WTC11 (cell line): ENCODE results near the gene COL2A1. TPM values are rescaled to one million over a fixed set of nuclear protein-coding genes. Genes with fewer than 3 reads are reported as not detected.

Experiments used
- ATAC-seq: fragments of 200-7000 bp; cut with Tn5 transposase; 2 replicates; pipeline ENCODE4 v1.10.0; 2021; ENCODE audit warnings: mild to moderate bottlenecking, moderate library complexity
- CTCF ChIA-PET: fragments of 300-600 bp; sonication (Branson Sonifier 250); formaldehyde crosslinking; loops from one replicate; lab custom pipeline; 2021; ENCODE audit warnings: antibody characterized with exemption; lab: Charles Lee
- POLR2A ChIA-PET: fragments of 350-600 bp; sonication (Branson Sonifier 250); formaldehyde crosslinking; loops from one replicate; lab custom pipeline; 2021; ENCODE audit warnings: antibody characterized with exemption; lab: Charles Lee
- DNase-seq: peaks from one replicate; pipeline ENCODE4 v3.0.0; 2021; ENCODE audit warnings: low spot score
- H3K27ac Mint-ChIP-seq: 2 replicates; pipeline ENCODE4 v1.8.0; 2021; ENCODE audit warnings: mixed read lengths
- H3K27me3 Mint-ChIP-seq: 2 replicates; pipeline ENCODE4 v1.8.0; 2021; ENCODE audit warnings: low read depth, mild to moderate bottlenecking, moderate library complexity, mixed read lengths
- H3K36me3 Mint-ChIP-seq: 2 replicates; pipeline ENCODE4 v1.8.0; 2021; ENCODE audit warnings: mixed read lengths
- H3K4me1 Mint-ChIP-seq: 2 replicates; pipeline ENCODE4 v1.8.0; 2022; ENCODE audit warnings: mixed read lengths
- H3K4me3 Mint-ChIP-seq: 2 replicates; pipeline ENCODE4 v1.8.0; 2021; ENCODE audit warnings: mild to moderate bottlenecking, moderate library complexity, mixed read lengths
- H3K9me3 Mint-ChIP-seq: 2 replicates; pipeline ENCODE4 v1.8.0; 2021; ENCODE audit warnings: mixed read lengths
- CREB1 ChIP-seq: sonication (generic); formaldehyde crosslinking; IDR thresholded peaks from 2 replicates; pipeline ENCODE4 v1.8.0; 2023; ENCODE audit warnings: mild to moderate bottlenecking, missing genetic modification reagents
- FOXK1 ChIP-seq: sonication (generic); formaldehyde crosslinking; IDR thresholded peaks from 2 replicates; pipeline ENCODE4 v1.8.0; 2022; ENCODE audit warnings: mild to moderate bottlenecking, moderate library complexity, missing genetic modification reagents
- FOXP1 ChIP-seq: sonication (generic); formaldehyde crosslinking; IDR thresholded peaks from 2 replicates; pipeline ENCODE4 v1.8.0; 2022; ENCODE audit warnings: missing genetic modification reagents, mild to moderate bottlenecking, moderate library complexity, borderline replicate concordance
- HMGA2 ChIP-seq: fragments of 250-450 bp; sonication (Bioruptor Pico); IDR thresholded peaks from 2 replicates; pipeline ENCODE4 v1.4.0; 2021; ENCODE audit warnings: mild to moderate bottlenecking, moderate library complexity
- IRF2 ChIP-seq: sonication (generic); formaldehyde crosslinking; IDR thresholded peaks from 2 replicates; pipeline ENCODE4 v1.8.0; 2022; ENCODE audit warnings: low read depth, missing genetic modification reagents, borderline replicate concordance
- NFE2L1 ChIP-seq: sonication (generic); formaldehyde crosslinking; IDR thresholded peaks from 2 replicates; pipeline ENCODE4 v1.8.1; 2023; ENCODE audit warnings: missing genetic modification reagents
- NFYB ChIP-seq: sonication (generic); formaldehyde crosslinking; conservative IDR thresholded peaks from 2 replicates; pipeline ENCODE4 v1.8.0; 2022; ENCODE audit warnings: low read depth, missing genetic modification reagents
- TP53 ChIP-seq: sonication (generic); formaldehyde crosslinking; IDR thresholded peaks from 2 replicates; pipeline ENCODE4 v1.8.1; 2023; ENCODE audit warnings: mild to moderate bottlenecking, missing genetic modification reagents
- ZNF138 ChIP-seq: sonication (generic); formaldehyde crosslinking; conservative IDR thresholded peaks from 2 replicates; pipeline ENCODE4 v1.8.1; 2022; ENCODE audit warnings: mild to moderate bottlenecking, moderate library complexity, missing genetic modification reagents
- ZNF232 ChIP-seq: sonication (generic); formaldehyde crosslinking; IDR thresholded peaks from 2 replicates; pipeline ENCODE4 v1.8.0; 2022; ENCODE audit warnings: mild to moderate bottlenecking, missing genetic modification reagents
- total RNA-seq: library from RNA; stranded (reverse); gene quantifications from 3 replicates; pipeline ENCODE4 v1.2.3, GENCODE V29; 2021
- TF ChIP-seq, protein P1 (sequence below): sonication (generic); formaldehyde crosslinking; IDR thresholded peaks from 2 replicates; pipeline ENCODE4 v1.8.0; 2023; ENCODE audit warnings: mild to moderate bottlenecking, missing genetic modification reagents
- TF ChIP-seq, protein P2 (sequence below): sonication (generic); formaldehyde crosslinking; IDR thresholded peaks from 2 replicates; pipeline ENCODE4 v1.8.0; 2022; ENCODE audit warnings: mild to moderate bottlenecking, missing genetic modification reagents
- TF ChIP-seq, protein P3 (sequence below): sonication (generic); formaldehyde crosslinking; IDR thresholded peaks from 2 replicates; pipeline ENCODE4 v1.8.1; 2023; ENCODE audit warnings: mild to moderate bottlenecking, missing genetic modification reagents
- TF ChIP-seq, protein P4 (sequence below): sonication (generic); formaldehyde crosslinking; conservative IDR thresholded peaks from 2 replicates; pipeline ENCODE4 v1.8.1; 2022; ENCODE audit warnings: mild to moderate bottlenecking, missing genetic modification reagents
- TF ChIP-seq, protein P5 (sequence below): sonication (generic); formaldehyde crosslinking; IDR thresholded peaks from 2 replicates; pipeline ENCODE4 v1.8.1; 2023; ENCODE audit warnings: mild to moderate bottlenecking, missing genetic modification reagents, moderate library complexity
- TF ChIP-seq, protein P6 (sequence below): sonication (generic); formaldehyde crosslinking; IDR thresholded peaks from 2 replicates; pipeline ENCODE4 v1.8.1; 2022; ENCODE audit warnings: mild to moderate bottlenecking, missing genetic modification reagents, moderate library complexity, borderline replicate concordance
- TF ChIP-seq, protein P7 (sequence below): sonication (generic); formaldehyde crosslinking; IDR thresholded peaks from 2 replicates; pipeline ENCODE4 v1.8.1; 2023; ENCODE audit warnings: mild to moderate bottlenecking, missing genetic modification reagents

Gene COL2A1
- total RNA-seq, 1 experiment from 2014 or later = 20.9 TPM

DNA sequence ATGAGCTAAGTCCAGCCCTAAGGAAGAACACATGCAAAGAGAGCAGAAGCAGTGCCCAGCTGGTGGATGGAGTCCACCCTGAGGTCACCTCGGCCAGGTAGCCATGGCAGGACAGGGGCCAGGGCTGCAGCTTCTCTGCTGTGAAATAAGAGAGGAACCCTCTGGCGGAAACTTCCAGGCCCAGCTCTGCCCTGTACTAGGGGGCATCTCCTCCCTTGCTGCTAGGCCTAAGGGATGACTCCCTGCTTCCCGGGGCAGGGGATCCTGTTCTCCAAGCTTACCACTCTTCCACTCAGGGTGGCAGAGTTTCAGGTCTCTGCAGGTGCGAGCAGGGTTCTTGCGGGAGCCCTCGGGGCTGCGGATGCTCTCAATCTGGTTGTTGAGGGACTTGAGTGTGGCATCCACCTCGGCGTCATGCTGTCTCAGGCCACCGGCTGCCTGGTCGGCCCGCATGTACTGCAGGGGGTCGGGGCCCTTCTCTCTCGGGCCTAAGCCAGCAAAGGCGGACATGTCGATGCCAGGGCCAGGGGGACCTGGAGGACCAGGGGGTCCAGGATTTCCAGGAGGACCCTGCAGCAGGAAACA, 29.1 kb downstream of the COL2A1 start (continued):
- TF ChIP-seq, protein P1, sequence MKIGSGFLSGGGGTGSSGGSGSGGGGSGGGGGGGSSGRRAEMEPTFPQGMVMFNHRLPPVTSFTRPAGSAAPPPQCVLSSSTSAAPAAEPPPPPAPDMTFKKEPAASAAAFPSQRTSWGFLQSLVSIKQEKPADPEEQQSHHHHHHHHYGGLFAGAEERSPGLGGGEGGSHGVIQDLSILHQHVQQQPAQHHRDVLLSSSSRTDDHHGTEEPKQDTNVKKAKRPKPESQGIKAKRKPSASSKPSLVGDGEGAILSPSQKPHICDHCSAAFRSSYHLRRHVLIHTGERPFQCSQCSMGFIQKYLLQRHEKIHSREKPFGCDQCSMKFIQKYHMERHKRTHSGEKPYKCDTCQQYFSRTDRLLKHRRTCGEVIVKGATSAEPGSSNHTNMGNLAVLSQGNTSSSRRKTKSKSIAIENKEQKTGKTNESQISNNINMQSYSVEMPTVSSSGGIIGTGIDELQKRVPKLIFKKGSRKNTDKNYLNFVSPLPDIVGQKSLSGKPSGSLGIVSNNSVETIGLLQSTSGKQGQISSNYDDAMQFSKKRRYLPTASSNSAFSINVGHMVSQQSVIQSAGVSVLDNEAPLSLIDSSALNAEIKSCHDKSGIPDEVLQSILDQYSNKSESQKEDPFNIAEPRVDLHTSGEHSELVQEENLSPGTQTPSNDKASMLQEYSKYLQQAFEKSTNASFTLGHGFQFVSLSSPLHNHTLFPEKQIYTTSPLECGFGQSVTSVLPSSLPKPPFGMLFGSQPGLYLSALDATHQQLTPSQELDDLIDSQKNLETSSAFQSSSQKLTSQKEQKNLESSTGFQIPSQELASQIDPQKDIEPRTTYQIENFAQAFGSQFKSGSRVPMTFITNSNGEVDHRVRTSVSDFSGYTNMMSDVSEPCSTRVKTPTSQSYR (CRISPR knock-in tag) = no peak

DNA sequence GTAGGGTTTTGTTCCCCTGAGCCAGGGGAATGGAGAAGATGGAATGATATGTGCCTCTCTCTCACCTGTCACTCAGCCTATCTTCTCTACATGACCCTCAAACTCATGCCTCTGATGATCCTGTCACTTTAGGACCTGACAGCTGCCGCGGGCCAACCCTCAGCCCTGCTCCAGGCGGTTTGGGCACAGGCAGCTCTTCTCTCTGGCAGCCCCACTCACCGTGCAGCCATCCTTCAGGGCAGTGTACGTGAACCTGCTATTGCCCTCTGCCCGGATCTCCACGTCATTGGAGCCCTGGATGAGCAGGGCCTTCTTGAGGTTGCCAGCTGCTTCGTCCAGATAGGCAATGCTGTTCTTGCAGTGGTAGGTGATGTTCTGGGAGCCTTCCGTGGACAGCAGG, 30.4 kb downstream of the COL2A1 start:
- POLR2A ChIA-PET = no interaction called here
- Mint-ChIP-seq H3K9me3 (no peaks in the 10 kb centered on the region), H3K27me3 (peaks cover 4% of the 10 kb centered on the region), H3K4me1 (no peaks in the 10 kb centered on the region), H3K4me3 (no peak overlapping the region), H3K36me3 (no peaks in the 10 kb centered on the region), H3K27ac (no peak overlapping the region)
- CTCF ChIA-PET = interaction anchor here (1.4 to 1.7 kb wide), 2 partner anchors 32 to 69 kb away, joined by 3 to 5 read pairs; partner anchors contain the start of gene VDR
- DNase-seq (no peak), ATAC-seq (no peak)
- TF ChIP-seq FOXP1 (CRISPR knock-in tag) (no peak), IRF2 (CRISPR knock-in tag) (no peak), ZNF138 (CRISPR knock-in tag) (no peak), NFYB (CRISPR knock-in tag) (no peak), NFE2L1 (no peak), TP53 (CRISPR knock-in tag) (no peak), FOXK1 (CRISPR knock-in tag) (no peak), HMGA2 (no peak), CREB1 (CRISPR knock-in tag) (no peak), ZNF232 (no peak)
- TF ChIP-seq, protein P2, sequence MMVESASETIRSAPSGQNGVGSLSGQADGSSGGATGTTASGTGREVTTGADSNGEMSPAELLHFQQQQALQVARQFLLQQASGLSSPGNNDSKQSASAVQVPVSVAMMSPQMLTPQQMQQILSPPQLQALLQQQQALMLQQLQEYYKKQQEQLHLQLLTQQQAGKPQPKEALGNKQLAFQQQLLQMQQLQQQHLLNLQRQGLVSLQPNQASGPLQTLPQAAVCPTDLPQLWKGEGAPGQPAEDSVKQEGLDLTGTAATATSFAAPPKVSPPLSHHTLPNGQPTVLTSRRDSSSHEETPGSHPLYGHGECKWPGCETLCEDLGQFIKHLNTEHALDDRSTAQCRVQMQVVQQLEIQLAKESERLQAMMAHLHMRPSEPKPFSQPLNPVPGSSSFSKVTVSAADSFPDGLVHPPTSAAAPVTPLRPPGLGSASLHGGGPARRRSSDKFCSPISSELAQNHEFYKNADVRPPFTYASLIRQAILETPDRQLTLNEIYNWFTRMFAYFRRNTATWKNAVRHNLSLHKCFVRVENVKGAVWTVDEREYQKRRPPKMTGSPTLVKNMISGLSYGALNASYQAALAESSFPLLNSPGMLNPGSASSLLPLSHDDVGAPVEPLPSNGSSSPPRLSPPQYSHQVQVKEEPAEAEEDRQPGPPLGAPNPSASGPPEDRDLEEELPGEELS (CRISPR knock-in tag) = no peak
- TF ChIP-seq, protein P3, sequence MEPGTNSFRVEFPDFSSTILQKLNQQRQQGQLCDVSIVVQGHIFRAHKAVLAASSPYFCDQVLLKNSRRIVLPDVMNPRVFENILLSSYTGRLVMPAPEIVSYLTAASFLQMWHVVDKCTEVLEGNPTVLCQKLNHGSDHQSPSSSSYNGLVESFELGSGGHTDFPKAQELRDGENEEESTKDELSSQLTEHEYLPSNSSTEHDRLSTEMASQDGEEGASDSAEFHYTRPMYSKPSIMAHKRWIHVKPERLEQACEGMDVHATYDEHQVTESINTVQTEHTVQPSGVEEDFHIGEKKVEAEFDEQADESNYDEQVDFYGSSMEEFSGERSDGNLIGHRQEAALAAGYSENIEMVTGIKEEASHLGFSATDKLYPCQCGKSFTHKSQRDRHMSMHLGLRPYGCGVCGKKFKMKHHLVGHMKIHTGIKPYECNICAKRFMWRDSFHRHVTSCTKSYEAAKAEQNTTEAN (CRISPR knock-in tag) = no peak
- TF ChIP-seq, protein P4, sequence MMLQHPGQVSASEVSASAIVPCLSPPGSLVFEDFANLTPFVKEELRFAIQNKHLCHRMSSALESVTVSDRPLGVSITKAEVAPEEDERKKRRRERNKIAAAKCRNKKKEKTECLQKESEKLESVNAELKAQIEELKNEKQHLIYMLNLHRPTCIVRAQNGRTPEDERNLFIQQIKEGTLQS (CRISPR knock-in tag) = no peak
- TF ChIP-seq, protein P5, sequence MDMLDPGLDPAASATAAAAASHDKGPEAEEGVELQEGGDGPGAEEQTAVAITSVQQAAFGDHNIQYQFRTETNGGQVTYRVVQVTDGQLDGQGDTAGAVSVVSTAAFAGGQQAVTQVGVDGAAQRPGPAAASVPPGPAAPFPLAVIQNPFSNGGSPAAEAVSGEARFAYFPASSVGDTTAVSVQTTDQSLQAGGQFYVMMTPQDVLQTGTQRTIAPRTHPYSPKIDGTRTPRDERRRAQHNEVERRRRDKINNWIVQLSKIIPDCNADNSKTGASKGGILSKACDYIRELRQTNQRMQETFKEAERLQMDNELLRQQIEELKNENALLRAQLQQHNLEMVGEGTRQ (CRISPR knock-in tag) = no peak
- TF ChIP-seq, protein P6, sequence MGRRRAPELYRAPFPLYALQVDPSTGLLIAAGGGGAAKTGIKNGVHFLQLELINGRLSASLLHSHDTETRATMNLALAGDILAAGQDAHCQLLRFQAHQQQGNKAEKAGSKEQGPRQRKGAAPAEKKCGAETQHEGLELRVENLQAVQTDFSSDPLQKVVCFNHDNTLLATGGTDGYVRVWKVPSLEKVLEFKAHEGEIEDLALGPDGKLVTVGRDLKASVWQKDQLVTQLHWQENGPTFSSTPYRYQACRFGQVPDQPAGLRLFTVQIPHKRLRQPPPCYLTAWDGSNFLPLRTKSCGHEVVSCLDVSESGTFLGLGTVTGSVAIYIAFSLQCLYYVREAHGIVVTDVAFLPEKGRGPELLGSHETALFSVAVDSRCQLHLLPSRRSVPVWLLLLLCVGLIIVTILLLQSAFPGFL (CRISPR knock-in tag) = no peak
- TF ChIP-seq, protein P7, sequence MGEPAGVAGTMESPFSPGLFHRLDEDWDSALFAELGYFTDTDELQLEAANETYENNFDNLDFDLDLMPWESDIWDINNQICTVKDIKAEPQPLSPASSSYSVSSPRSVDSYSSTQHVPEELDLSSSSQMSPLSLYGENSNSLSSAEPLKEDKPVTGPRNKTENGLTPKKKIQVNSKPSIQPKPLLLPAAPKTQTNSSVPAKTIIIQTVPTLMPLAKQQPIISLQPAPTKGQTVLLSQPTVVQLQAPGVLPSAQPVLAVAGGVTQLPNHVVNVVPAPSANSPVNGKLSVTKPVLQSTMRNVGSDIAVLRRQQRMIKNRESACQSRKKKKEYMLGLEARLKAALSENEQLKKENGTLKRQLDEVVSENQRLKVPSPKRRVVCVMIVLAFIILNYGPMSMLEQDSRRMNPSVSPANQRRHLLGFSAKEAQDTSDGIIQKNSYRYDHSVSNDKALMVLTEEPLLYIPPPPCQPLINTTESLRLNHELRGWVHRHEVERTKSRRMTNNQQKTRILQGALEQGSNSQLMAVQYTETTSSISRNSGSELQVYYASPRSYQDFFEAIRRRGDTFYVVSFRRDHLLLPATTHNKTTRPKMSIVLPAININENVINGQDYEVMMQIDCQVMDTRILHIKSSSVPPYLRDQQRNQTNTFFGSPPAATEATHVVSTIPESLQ (CRISPR knock-in tag) = no peak
